Islet precursor cell (in vitro differentiated cells): ENCODE measurements around the gene PLD1.
"Not testable (repeated sequence)": the region's sequence is repeated elsewhere in the genome, so short reads cannot be mapped to it uniquely, and the experiment has no call there.

Source experiments
- DNase-seq: peaks from one replicate; pipeline ENCODE4 v3.0.0-alpha.2; 2018

PLD1 gene

GRCh38 chr3:171809861-171810628, at the start of gene PLD1:
Gene PLD1, minus strand, starts transcription at chr3:171810483. Its CDS starts 72,432 bp downstream, at chr3:171738051.
- peak; percentile 91 for DNase-seq

GRCh38 chr3:171858770-171859169, 48.5 kb upstream of the PLD1 start:
- DNase-seq: not testable (repeated sequence)

GRCh38 chr3:171854649-171855305, 44.5 kb upstream of the PLD1 start:
- DNase-seq: no peak

GRCh38 chr3:171851660-171852058, 41.4 kb upstream of the PLD1 start:
- no peak for DNase-seq

- DNase-seq: no peak
Measured at GRCh38 chr3:171850960-171851659, 40.8 kb upstream of the PLD1 start.

- no peak for DNase-seq
Measured at GRCh38 chr3:171850320-171850959, 40.2 kb upstream of the PLD1 start.

GRCh38 chr3:171849617-171850319, 39.5 kb upstream of the PLD1 start:
- no peak for DNase-seq

- DNase-seq: no peak
Measured at GRCh38 chr3:171847595-171848259, 37.4 kb upstream of the PLD1 start.

- no peak for DNase-seq
Measured at GRCh38 chr3:171847133-171847532, 36.9 kb upstream of the PLD1 start.

- DNase-seq: no peak
Measured at GRCh38 chr3:171846597-171846996, 36.3 kb upstream of the PLD1 start.

GRCh38 chr3:171845481-171846284, 35.4 kb upstream of the PLD1 start:
- DNase-seq: no peak

GRCh38 chr3:171844873-171845272, 34.6 kb upstream of the PLD1 start:
- DNase-seq: no peak

- no peak for DNase-seq
Measured at GRCh38 chr3:171842864-171843518, 32.7 kb upstream of the PLD1 start, which contains the start of gene TMEM212. Gene TMEM212, plus strand, starts transcription at chr3:171843349. Its CDS starts 35 bp downstream, at chr3:171843384.

GRCh38 chr3:171841620-171842000, 31.3 kb upstream of the PLD1 start:
- DNase-seq: no peak

GRCh38 chr3:171840811-171841619, 30.7 kb upstream of the PLD1 start:
- DNase-seq: no peak

- DNase-seq: no peak
Measured at GRCh38 chr3:171840445-171840810, 30.1 kb upstream of the PLD1 start.

GRCh38 chr3:171839270-171839669, 29.0 kb upstream of the PLD1 start:
- DNase-seq: no peak

- DNase-seq: peak; percentile 71
Measured at GRCh38 chr3:171838218-171838720, 28.0 kb upstream of the PLD1 start.

GRCh38 chr3:171837698-171838097, 27.4 kb upstream of the PLD1 start:
- no peak for DNase-seq

- no peak for DNase-seq
Measured at GRCh38 chr3:171836855-171837254, 26.6 kb upstream of the PLD1 start.
